CD14-positive monocyte (primary cell): Measurements from ENCODE around the gene DNAH11. TPM values are rescaled to one million over a fixed set of nuclear protein-coding genes. Genes with fewer than 3 reads are reported as not detected.

ENCODE experiments used
- DNase-seq, 3 donors: peaks; one replicate each; pipeline ENCODE4 v3.0.0-alpha.2; 2011 to 2022
- H2AFZ ChIP-seq: 2 replicates; pipeline ENCODE4 v1.6.0; 2012; ENCODE audit warnings: mild to moderate bottlenecking, low read depth, low read length, inconsistent platforms; ENCODE audit not compliant: insufficient read depth, poor library complexity, severe bottlenecking
- H3K27ac ChIP-seq, 2 donors: 1 replicate in 1 of 2; 2 replicates in 1 of 2; pipeline ENCODE4 v1.5.1; 2012 to 2013; ENCODE audit warnings: low read length in 2 of 2, control low read depth in 1 of 2, inconsistent platforms in 1 of 2, low read depth in 1 of 2, mild to moderate bottlenecking in 1 of 2
- H3K27me3 ChIP-seq, 2 donors: one replicate each; pipeline versions ENCODE4 v1.6.0 to v1.6.1; 2011 to 2013; ENCODE audit warnings: low read length in 2 of 2; ENCODE audit not compliant: control insufficient read depth in 2 of 2, insufficient read depth in 2 of 2
- H3K36me3 ChIP-seq, 2 donors: replicated peaks in 1 of 2; 1 replicate in 1 of 2; 2 replicates in 1 of 2; pipeline versions ENCODE4 v1.5.1 to v1.6.1; 2012 to 2013; ENCODE audit warnings: low read length in 2 of 2, control low read depth in 1 of 2, inconsistent platforms in 1 of 2, mild to moderate bottlenecking in 1 of 2; ENCODE audit not compliant: insufficient read depth in 2 of 2, control insufficient read depth in 1 of 2
- H3K4me1 ChIP-seq, 2 donors: 1 replicate in 1 of 2; 2 replicates in 1 of 2; pipeline versions ENCODE4 v1.5.1 to v1.6.1; 2012 to 2013; ENCODE audit warnings: low read length in 2 of 2, control low read depth in 1 of 2, inconsistent platforms in 1 of 2, mild to moderate bottlenecking in 1 of 2, moderate library complexity in 1 of 2; ENCODE audit not compliant: insufficient read depth in 2 of 2, control insufficient read depth in 1 of 2
- H3K4me2 ChIP-seq: replicated peaks from 2 replicates; pipeline ENCODE3; 2012; ENCODE audit warnings: low read length, moderate library complexity, mild to moderate bottlenecking; ENCODE audit not compliant: poor library complexity, severe bottlenecking; ENCODE audit errors: extremely low read depth
- H3K4me3 ChIP-seq, 3 experiments: fragments of 200-600 bp in 1 of 3; sonication (generic) in 1 of 3; replicated peaks in 1 of 3; 1 replicate in 2 of 3; 2 replicates in 1 of 3; pipeline ENCODE4 v1.5.1; 2011 to 2013; ENCODE audit warnings: low read length in 3 of 3, mild to moderate bottlenecking in 3 of 3, control low read depth in 2 of 3, low read depth in 2 of 3, inconsistent platforms in 1 of 3, moderate library complexity in 1 of 3
- H3K79me2 ChIP-seq: 2 replicates; pipeline ENCODE4 v1.6.0; 2012; ENCODE audit warnings: mild to moderate bottlenecking, control low read depth, inconsistent platforms, low read length, moderate library complexity; ENCODE audit not compliant: insufficient read depth
- H3K9ac ChIP-seq: 2 replicates; pipeline ENCODE4 v1.6.0; 2017; ENCODE audit warnings: low read length, mild to moderate bottlenecking; ENCODE audit not compliant: insufficient read depth, poor library complexity, severe bottlenecking
- H3K9me3 ChIP-seq, 2 donors: replicated peaks in 1 of 2; 1 replicate in 1 of 2; 2 replicates in 1 of 2; pipeline versions ENCODE4 v1.5.1 to v1.6.1; 2012 to 2013; ENCODE audit warnings: low read length in 2 of 2, control low read depth in 1 of 2; ENCODE audit not compliant: control insufficient read depth in 1 of 2, insufficient read depth in 1 of 2
- H4K20me1 ChIP-seq: 2 replicates; pipeline ENCODE4 v1.6.0; 2012; ENCODE audit warnings: mild to moderate bottlenecking, low read length, control low read depth, moderate library complexity; ENCODE audit not compliant: insufficient read depth
- H3K27ac Mint-ChIP-seq, 7 donors: one replicate each; pipeline ENCODE4 v1.8.0; 2020; ENCODE audit warnings: mild to moderate bottlenecking in 7 of 7, mixed read lengths in 7 of 7, moderate library complexity in 6 of 7, inconsistent platforms in 2 of 7
- H3K27me3 Mint-ChIP-seq, 3 donors: one replicate each; pipeline ENCODE4 v1.8.0; 2021 to 2022; ENCODE audit warnings: low read depth in 3 of 3, mild to moderate bottlenecking in 3 of 3, mixed read lengths in 3 of 3, moderate library complexity in 3 of 3, inconsistent platforms in 1 of 3
- H3K36me3 Mint-ChIP-seq, 2 donors: one replicate each; pipeline ENCODE4 v1.8.0; 2020; ENCODE audit warnings: mixed read lengths in 2 of 2, inconsistent platforms in 1 of 2, mild to moderate bottlenecking in 1 of 2
- H3K4me1 Mint-ChIP-seq: one replicate; pipeline ENCODE4 v1.8.0; 2020; ENCODE audit warnings: mild to moderate bottlenecking, mixed read lengths
- H3K4me3 Mint-ChIP-seq, 2 donors: one replicate each; pipeline ENCODE4 v1.8.0; 2020; ENCODE audit warnings: mild to moderate bottlenecking in 2 of 2, mixed read lengths in 2 of 2, moderate library complexity in 1 of 2
- H3K9me3 Mint-ChIP-seq, 7 donors: one replicate each; pipeline ENCODE4 v1.8.0; 2020 to 2022; ENCODE audit warnings: mixed read lengths in 7 of 7, mild to moderate bottlenecking in 6 of 7, moderate library complexity in 6 of 7, inconsistent platforms in 2 of 7
- WGBS: methylation state at CpG from one replicate; pipeline ENCODE4 v1.1.5; 2013; ENCODE audit warnings: missing lambda C conversion rate; ENCODE audit not compliant: insufficient coverage; 5-methylcytosine and 5-hydroxymethylcytosine counted together
- intact Hi-C, 2 donors: fragments of 100-400 bp; cut with micrococcal nuclease; formaldehyde crosslinking; loops; one replicate each; pipeline versions ENCODE4 v1.15.0 to v1.15.1; 2023
- polyA plus RNA-seq, 3 donors: library from polyadenylated mRNA; depleted of rRNA in 1 of 3; unstranded in 2 of 3; stranded (reverse) in 1 of 3; fragments of 300-500 nt in 2 of 3; fragments of >200 nt in 1 of 3; fragmentation: Illumina TruSeq in 2 of 3; gene quantifications; 1 replicate in 2 of 3; 2 replicates in 1 of 3; pipeline ENCODE4 v1.2.3, GENCODE V29; 2012 to 2021
- TF ChIP-seq, protein P1 (sequence below): fragments of 200-600 bp; IDR thresholded peaks from one replicate; pipeline ENCODE4 v1.8.0; 2022; ENCODE audit warnings: antibody characterized with exemption, mild to moderate bottlenecking

The DNAH11 gene
- polyA plus RNA-seq, 3 donors, result not detected

DNA sequence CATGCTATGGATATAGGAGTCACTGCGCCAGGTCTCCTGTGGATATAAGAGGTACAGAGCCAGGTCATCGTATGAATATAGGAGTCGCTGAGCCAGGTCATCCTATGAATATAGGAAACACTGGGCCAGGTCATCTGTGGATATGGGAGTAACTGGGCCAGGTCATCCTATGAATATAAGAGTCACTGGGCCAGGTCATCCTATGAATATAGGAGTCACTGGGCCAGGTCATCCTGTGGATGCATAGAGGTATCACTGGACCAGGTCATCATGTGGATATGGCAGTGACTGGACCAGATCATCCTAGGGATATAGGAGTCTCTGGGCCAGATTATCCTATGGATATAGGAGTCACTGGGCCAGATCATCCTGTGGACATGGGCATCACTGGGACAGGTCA is 181.7 kb downstream of the DNAH11 start:
- no peak for DNase-seq
- no peaks in the 10 kb centered on the region for H3K36me3 ChIP-seq
- intact Hi-C loops, result no loop called here
- H3K4me1 ChIP-seq, result no peaks in the 10 kb centered on the region
- Mint-ChIP-seq H3K9me3 (peaks cover 2 to 15% (median 9%) of the 10 kb centered on the region in 7 donors), H3K27me3 (peaks cover 0 to 2% (median 0%) of the 10 kb centered on the region in 3 donors), H3K4me1 (no peaks in the 10 kb centered on the region), H3K36me3 (no peaks in the 10 kb centered on the region), H3K4me3 (no peak overlapping the region), H3K27ac (no peak overlapping the region)
- H3K4me2 ChIP-seq, result no peak overlapping the region
- no peak overlapping the region for H2AFZ ChIP-seq
- H3K9ac ChIP-seq, result no peak overlapping the region
- WGBS, result 90% methylated on average over 2 of the region's 3 CpGs
- peaks cover 0 to 6% of the 10 kb centered on the region in 2 donors for H3K9me3 ChIP-seq
- H3K4me3 ChIP-seq, result no peak overlapping the region
- no peaks in the 10 kb centered on the region for H4K20me1 ChIP-seq
- TF ChIP-seq, protein P1, sequence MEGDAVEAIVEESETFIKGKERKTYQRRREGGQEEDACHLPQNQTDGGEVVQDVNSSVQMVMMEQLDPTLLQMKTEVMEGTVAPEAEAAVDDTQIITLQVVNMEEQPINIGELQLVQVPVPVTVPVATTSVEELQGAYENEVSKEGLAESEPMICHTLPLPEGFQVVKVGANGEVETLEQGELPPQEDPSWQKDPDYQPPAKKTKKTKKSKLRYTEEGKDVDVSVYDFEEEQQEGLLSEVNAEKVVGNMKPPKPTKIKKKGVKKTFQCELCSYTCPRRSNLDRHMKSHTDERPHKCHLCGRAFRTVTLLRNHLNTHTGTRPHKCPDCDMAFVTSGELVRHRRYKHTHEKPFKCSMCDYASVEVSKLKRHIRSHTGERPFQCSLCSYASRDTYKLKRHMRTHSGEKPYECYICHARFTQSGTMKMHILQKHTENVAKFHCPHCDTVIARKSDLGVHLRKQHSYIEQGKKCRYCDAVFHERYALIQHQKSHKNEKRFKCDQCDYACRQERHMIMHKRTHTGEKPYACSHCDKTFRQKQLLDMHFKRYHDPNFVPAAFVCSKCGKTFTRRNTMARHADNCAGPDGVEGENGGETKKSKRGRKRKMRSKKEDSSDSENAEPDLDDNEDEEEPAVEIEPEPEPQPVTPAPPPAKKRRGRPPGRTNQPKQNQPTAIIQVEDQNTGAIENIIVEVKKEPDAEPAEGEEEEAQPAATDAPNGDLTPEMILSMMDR, result no peak
- H3K27ac ChIP-seq, result no peak overlapping the region
- no peaks in the 10 kb centered on the region for H3K27me3 ChIP-seq
- H3K79me2 ChIP-seq, result no peaks in the 10 kb centered on the region

DNA sequence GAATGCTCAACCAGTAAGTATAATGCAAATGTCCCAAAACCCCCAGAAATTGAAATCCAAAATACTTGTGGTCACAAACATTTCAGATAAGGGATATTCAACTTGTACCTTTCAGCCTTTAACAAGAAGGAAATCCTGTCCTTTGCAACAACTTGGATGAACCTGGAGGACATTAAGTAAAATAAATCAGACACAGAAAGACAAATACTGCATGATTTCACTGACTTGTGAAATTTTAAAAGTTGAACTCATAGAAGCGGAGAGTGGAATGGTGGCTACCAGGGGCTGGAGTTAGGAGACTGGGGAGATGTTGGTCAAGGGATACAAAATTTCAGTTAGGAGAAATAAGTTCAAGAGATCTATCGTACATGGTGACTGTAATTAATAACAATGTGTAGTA is 187.6 kb downstream of the DNAH11 start:
- Mint-ChIP-seq H3K27me3 (peaks cover 0 to 1% (median 0%) of the 10 kb centered on the region in 3 donors), H3K27ac (no peak overlapping the region), H3K4me1 (no peaks in the 10 kb centered on the region), H3K4me3 (no peak overlapping the region), H3K9me3 (peaks cover 5 to 24% (median 11%) of the 10 kb centered on the region in 7 donors), H3K36me3 (no peaks in the 10 kb centered on the region)
- H3K4me3 ChIP-seq, result no peak overlapping the region
- H3K27ac ChIP-seq, result no peak overlapping the region
- no peak overlapping the region for H3K4me2 ChIP-seq
- no peak overlapping the region for H2AFZ ChIP-seq
- H3K36me3 ChIP-seq, result no peaks in the 10 kb centered on the region
- H3K9me3 ChIP-seq, result peaks cover 0 to 6% of the 10 kb centered on the region in 2 donors
- intact Hi-C loops, result no loop called here
- WGBS, result 100% methylated on average over 1 of the region's 2 CpGs
- H3K27me3 ChIP-seq, result no peaks in the 10 kb centered on the region
- H3K9ac ChIP-seq, result no peak overlapping the region
- DNase-seq, result no peak
- no peaks in the 10 kb centered on the region for H3K79me2 ChIP-seq
- TF ChIP-seq, protein P1, result no peak
- H4K20me1 ChIP-seq, result no peaks in the 10 kb centered on the region
- H3K4me1 ChIP-seq, result no peaks in the 10 kb centered on the region
